Naive thymus-derived CD4-positive, alpha-beta T cell (primary cell): Measurements from ENCODE around the gene DDX49. TPM values are rescaled to one million over a fixed set of nuclear protein-coding genes. Genes with fewer than 3 reads are reported as not detected.

Source experiments
- ATAC-seq: fragments of 150-1000 bp; cut with Tn5 transposase; 2 replicates; pipeline ENCODE4 v1.10.0; 2021; ENCODE audit warnings: mild to moderate bottlenecking, moderate library complexity
- CTCF ChIA-PET: fragments of 350-600 bp; sonication (Branson Sonifier 250); formaldehyde crosslinking; loops from one replicate; lab custom pipeline; 2021; ENCODE audit warnings: antibody characterized with exemption; lab: Charles Lee
- POLR2A ChIA-PET: fragments of 350-600 bp; sonication (Branson Sonifier 250); formaldehyde crosslinking; loops from one replicate; lab custom pipeline; 2021; ENCODE audit warnings: antibody characterized with exemption, inconsistent platforms; lab: Charles Lee
- DNase-seq, 9 donors: peaks; one replicate each; pipeline versions ENCODE4 v3.0.0 to v3.0.0-alpha.2; 2020 to 2022; ENCODE audit warnings: mixed read lengths in 1 of 9
- H3K27ac ChIP-seq: one replicate; pipeline ENCODE4 v1.7.0; 2013; ENCODE audit warnings: mild to moderate bottlenecking, low read depth, low read length, moderate library complexity
- H3K27me3 ChIP-seq, 2 donors: one replicate each; pipeline ENCODE4 v1.7.0; 2013; ENCODE audit warnings: low read length in 2 of 2, mild to moderate bottlenecking in 2 of 2, moderate library complexity in 2 of 2; ENCODE audit not compliant: control insufficient read depth in 2 of 2, insufficient read depth in 2 of 2
- H3K36me3 ChIP-seq, 3 experiments: 1 replicate in 2 of 3; 2 replicates in 1 of 3; pipeline ENCODE4 v1.7.0; 2013; ENCODE audit warnings: low read length in 3 of 3, mild to moderate bottlenecking in 3 of 3, moderate library complexity in 1 of 3; ENCODE audit not compliant: insufficient read depth in 3 of 3, control insufficient read depth in 2 of 3
- H3K4me1 ChIP-seq, 2 donors: one replicate each; pipeline ENCODE4 v1.7.0; 2013; ENCODE audit warnings: low read length in 2 of 2, mild to moderate bottlenecking in 2 of 2, moderate library complexity in 1 of 2; ENCODE audit not compliant: control insufficient read depth in 2 of 2, insufficient read depth in 2 of 2
- H3K4me3 ChIP-seq: 2 replicates; pipeline ENCODE4 v1.7.0; 2013; ENCODE audit warnings: mild to moderate bottlenecking, low read length
- H3K9me3 ChIP-seq, 3 experiments: 1 replicate in 2 of 3; 2 replicates in 1 of 3; pipeline ENCODE4 v1.7.0; 2013; ENCODE audit warnings: low read length in 3 of 3; ENCODE audit not compliant: control insufficient read depth in 2 of 3
- H3K27ac Mint-ChIP-seq, 9 donors: one replicate each; pipeline ENCODE4 v1.8.0; 2020 to 2022; ENCODE audit warnings: mixed read lengths in 9 of 9, mild to moderate bottlenecking in 8 of 9, moderate library complexity in 5 of 9, inconsistent platforms in 2 of 9
- H3K27me3 Mint-ChIP-seq, 5 donors: one replicate each; pipeline ENCODE4 v1.8.0; 2021 to 2022; ENCODE audit warnings: mixed read lengths in 5 of 5, mild to moderate bottlenecking in 1 of 5
- H3K36me3 Mint-ChIP-seq, 5 donors: one replicate each; pipeline ENCODE4 v1.8.0; 2020 to 2022; ENCODE audit warnings: mixed read lengths in 5 of 5, mild to moderate bottlenecking in 3 of 5, inconsistent platforms in 1 of 5
- H3K4me1 Mint-ChIP-seq, 7 donors: one replicate each; pipeline ENCODE4 v1.8.0; 2020 to 2022; ENCODE audit warnings: mixed read lengths in 7 of 7, mild to moderate bottlenecking in 3 of 7, inconsistent platforms in 1 of 7
- H3K4me3 Mint-ChIP-seq, 10 donors: one replicate each; pipeline ENCODE4 v1.8.0; 2020 to 2022; ENCODE audit warnings: mild to moderate bottlenecking in 10 of 10, mixed read lengths in 10 of 10, moderate library complexity in 6 of 10, inconsistent platforms in 2 of 10
- H3K9me3 Mint-ChIP-seq, 11 donors: one replicate each; pipeline ENCODE4 v1.8.0; 2020 to 2022; ENCODE audit warnings: mixed read lengths in 11 of 11, mild to moderate bottlenecking in 4 of 11, inconsistent platforms in 1 of 11, moderate library complexity in 1 of 11
- intact Hi-C, 2 donors: fragments of 100-400 bp; cut with micrococcal nuclease; formaldehyde crosslinking; loops; one replicate each; pipeline ENCODE4 v1.15.1; 2023
- polyA plus RNA-seq, 2 donors: library from polyadenylated mRNA; unstranded; fragments of 300-500 nt; fragmentation: Illumina TruSeq; gene quantifications; one replicate each; pipeline ENCODE4 v1.2.3, GENCODE V29; 2021
- total RNA-seq, 6 experiments: library from RNA in 5 of 6; stranded (reverse) in 5 of 6; gene quantifications; 1 replicate in 5 of 6; 2 replicates in 1 of 6; pipeline ENCODE4 v1.2.3 and lab custom pipeline; 2021 to 2026

DDX49 gene
- total and polyA plus RNA-seq, 7 experiments from 2014 or later: 19.9 to 63.2 (median 50.2) TPM

GRCh38 chr19:18920400-18920799 is 885 bp downstream of the DDX49 start:
- peak overlapping the region in 6 of 9 donors; percentile 76 to 98 (median 96) for H3K27ac Mint-ChIP-seq
- no peaks in the 10 kb centered on the region for H3K9me3 Mint-ChIP-seq
- ATAC-seq (no peak), DNase-seq (no peak)
- H3K4me3 Mint-ChIP-seq: peak overlapping the region; percentile 71 to 100 (median 92)
- intact Hi-C loops: no loop called here
- H3K36me3 Mint-ChIP-seq: peaks cover 0 to 23% (median 9%) of the 10 kb centered on the region in 5 donors
- Histone ChIP-seq H3K9me3 (no peaks in the 10 kb centered on the region), H3K36me3 (peaks cover 7 to 56% (median 8%) of the 10 kb centered on the region in 3 experiments), H3K4me3 (peak overlapping the region; percentile 85), H3K27ac (peak overlapping the region; percentile 81), H3K27me3 (no peaks in the 10 kb centered on the region), H3K4me1 (peaks cover 18 to 21% of the 10 kb centered on the region in 2 donors)
- H3K4me1 Mint-ChIP-seq: peaks cover 20 to 53% (median 33%) of the 10 kb centered on the region in 7 donors
- POLR2A ChIA-PET: interaction anchor here (0.9 to 2.5 kb wide), 3 partner anchors 12 to 378 kb away, joined by 3 to 8 read pairs (median 4); partner anchors contain the start of gene REX1BD
- peaks cover 0 to 2% (median 0%) of the 10 kb centered on the region in 5 donors for H3K27me3 Mint-ChIP-seq
- CTCF ChIA-PET: no interaction called here

- CTCF ChIA-PET: no interaction called here
- H3K4me1 ChIP-seq: peaks cover 17 to 18% of the 10 kb centered on the region in 2 donors
- peaks cover 20 to 46% (median 33%) of the 10 kb centered on the region in 7 donors for H3K4me1 Mint-ChIP-seq
- H3K27ac Mint-ChIP-seq: peak overlapping the region in 1 of 9 donors; percentile 43
- POLR2A ChIA-PET: interaction anchor here (1.2 kb wide), 1 partner anchor 379 kb away, joined by 3 read pairs; no protein-coding TSS in a partner anchor
- H3K4me3 ChIP-seq: no peak overlapping the region
- H3K36me3 Mint-ChIP-seq: peaks cover 0 to 30% (median 13%) of the 10 kb centered on the region in 5 donors
- no peak overlapping the region for H3K27ac ChIP-seq
- no peaks in the 10 kb centered on the region for H3K9me3 ChIP-seq
- no peaks in the 10 kb centered on the region for H3K9me3 Mint-ChIP-seq
- H3K4me3 Mint-ChIP-seq: peak overlapping the region in 5 of 10 donors; percentile 6 to 92 (median 80)
- H3K27me3 Mint-ChIP-seq: peaks cover 0 to 2% (median 0%) of the 10 kb centered on the region in 5 donors
- intact Hi-C loops: no loop called here
- ATAC-seq: no peak
- peaks cover 7 to 64% (median 11%) of the 10 kb centered on the region in 3 experiments for H3K36me3 ChIP-seq
- H3K27me3 ChIP-seq: no peaks in the 10 kb centered on the region
- no peak for DNase-seq
Measured at GRCh38 chr19:18921593-18921992, 2.1 kb downstream of the DDX49 start.

DNA sequence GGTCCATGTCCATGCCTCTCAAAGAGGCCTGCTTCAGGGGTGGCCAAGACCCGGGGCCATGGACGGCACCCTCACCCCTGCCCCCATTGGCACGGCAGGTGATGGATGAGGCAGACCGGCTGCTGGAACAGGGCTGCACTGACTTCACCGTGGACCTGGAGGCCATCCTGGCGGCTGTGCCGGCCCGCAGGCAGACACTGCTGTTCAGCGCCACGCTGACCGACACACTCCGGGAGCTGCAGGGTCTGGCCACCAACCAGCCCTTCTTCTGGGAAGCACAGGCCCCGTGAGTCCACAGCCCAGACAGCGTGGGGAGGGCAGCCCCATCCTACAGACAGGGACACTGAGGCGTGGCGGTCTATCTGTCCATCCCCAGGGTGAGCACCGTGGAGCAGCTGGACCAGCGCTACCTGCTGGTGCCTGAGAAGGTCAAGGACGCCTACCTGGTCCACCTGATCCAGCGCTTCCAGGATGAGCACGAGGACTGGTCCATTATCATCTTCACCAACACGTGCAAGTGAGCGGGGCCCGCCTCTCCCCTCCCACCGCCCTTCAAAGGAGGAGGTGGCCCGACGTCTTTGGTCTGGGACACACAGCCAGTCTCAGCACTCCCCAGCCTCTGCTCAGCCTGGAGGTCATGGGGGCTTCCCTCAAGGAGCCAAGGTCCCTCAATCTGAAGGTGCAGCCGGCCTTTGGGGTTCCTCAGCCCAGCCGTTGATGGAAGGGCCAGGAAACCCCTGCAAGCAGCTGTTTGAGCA is 2.9 kb downstream of the DDX49 start:
- intact Hi-C loops: no loop called here
- ATAC-seq (no peak), DNase-seq (no peak)
- Mint-ChIP-seq H3K4me1 (peaks cover 13 to 38% (median 24%) of the 10 kb centered on the region in 7 donors), H3K36me3 (peaks cover 0 to 29% (median 13%) of the 10 kb centered on the region in 5 donors), H3K9me3 (no peaks in the 10 kb centered on the region), H3K4me3 (no peak overlapping the region), H3K27ac (peak overlapping the region in 1 of 9 donors; percentile 65), H3K27me3 (peaks cover 0 to 2% (median 0%) of the 10 kb centered on the region in 5 donors)
- H3K4me1 ChIP-seq: peaks cover 17 to 18% of the 10 kb centered on the region in 2 donors
- ChIA-PET CTCF (no interaction called here), POLR2A (no interaction called here)
- no peaks in the 10 kb centered on the region for H3K27me3 ChIP-seq
- H3K4me3 ChIP-seq: no peak overlapping the region
- H3K36me3 ChIP-seq: peaks cover 7 to 68% (median 11%) of the 10 kb centered on the region in 3 experiments
- no peak overlapping the region for H3K27ac ChIP-seq
- no peaks in the 10 kb centered on the region for H3K9me3 ChIP-seq

DNA sequence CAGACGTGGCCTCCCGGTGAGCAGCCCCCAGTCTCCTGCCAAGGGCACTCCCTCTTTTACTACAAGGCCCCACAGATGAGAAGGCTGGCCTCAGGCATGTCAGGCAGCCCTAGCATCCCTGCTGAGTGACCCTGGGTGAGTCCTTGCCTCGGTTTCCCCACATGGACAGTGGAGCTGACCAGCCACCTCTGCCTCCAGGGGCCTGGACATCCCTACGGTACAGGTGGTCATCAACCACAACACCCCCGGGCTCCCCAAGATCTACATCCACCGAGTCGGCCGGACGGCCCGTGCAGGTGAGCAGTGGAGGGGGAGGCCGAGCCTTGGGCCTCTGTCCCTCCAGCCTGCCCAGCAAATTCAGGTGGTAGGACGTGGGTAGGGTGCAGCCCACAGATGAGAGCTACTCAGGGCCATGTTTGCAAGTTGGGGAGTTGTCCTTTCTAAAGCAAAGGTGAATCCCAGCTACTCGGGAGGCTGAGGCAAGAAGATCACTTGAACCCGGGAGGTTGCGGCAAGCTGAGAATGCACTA is 5.2 kb downstream of the DDX49 start:
- no peaks in the 10 kb centered on the region for H3K27me3 Mint-ChIP-seq
- Histone ChIP-seq H3K4me3 (no peak overlapping the region), H3K36me3 (peaks cover 7 to 75% (median 11%) of the 10 kb centered on the region in 3 experiments), H3K27ac (no peak overlapping the region), H3K4me1 (peaks cover 8 to 9% of the 10 kb centered on the region in 2 donors), H3K9me3 (no peaks in the 10 kb centered on the region), H3K27me3 (no peaks in the 10 kb centered on the region)
- peaks cover 0 to 27% (median 13%) of the 10 kb centered on the region in 5 donors for H3K36me3 Mint-ChIP-seq
- H3K4me1 Mint-ChIP-seq: peaks cover 5 to 17% (median 10%) of the 10 kb centered on the region in 7 donors
- ATAC-seq: no peak
- POLR2A ChIA-PET: no interaction called here
- intact Hi-C loops: no loop called here
- no peak overlapping the region for H3K4me3 Mint-ChIP-seq
- no peaks in the 10 kb centered on the region for H3K9me3 Mint-ChIP-seq
- no peak overlapping the region for H3K27ac Mint-ChIP-seq
- DNase-seq: no peak
- CTCF ChIA-PET: no interaction called here

- Histone ChIP-seq H3K27ac (no peak overlapping the region), H3K36me3 (peaks cover 7 to 49% (median 11%) of the 10 kb centered on the region in 3 experiments), H3K4me1 (peaks cover 3 to 7% of the 10 kb centered on the region in 2 donors), H3K27me3 (no peaks in the 10 kb centered on the region), H3K9me3 (no peaks in the 10 kb centered on the region), H3K4me3 (no peak overlapping the region)
- no peak for DNase-seq
- Mint-ChIP-seq H3K27ac (no peak overlapping the region), H3K36me3 (peaks cover 0 to 20% (median 9%) of the 10 kb centered on the region in 5 donors), H3K4me1 (peaks cover 0 to 10% (median 4%) of the 10 kb centered on the region in 7 donors), H3K4me3 (no peak overlapping the region), H3K9me3 (peaks cover 0 to 1% (median 0%) of the 10 kb centered on the region in 11 donors), H3K27me3 (peaks cover 0 to 3% (median 0%) of the 10 kb centered on the region in 5 donors)
- ChIA-PET CTCF (no interaction called here), POLR2A (interaction anchor here (1.1 kb wide), 1 partner anchor 9 kb away, joined by 4 read pairs; the partner anchor contains the start of genes COPE and DDX49)
- no peak for ATAC-seq
- intact Hi-C loops: no loop called here
Measured at GRCh38 chr19:18928018-18928805, 8.7 kb downstream of the DDX49 start.

GRCh38 chr19:18929311-18929710 is 9.8 kb downstream of the DDX49 start:
- intact Hi-C loops: no loop called here
- DNase-seq: no peak
- Mint-ChIP-seq H3K4me3 (no peak overlapping the region), H3K27ac (no peak overlapping the region), H3K27me3 (peaks cover 0 to 12% (median 8%) of the 10 kb centered on the region in 5 donors), H3K9me3 (peaks cover 0 to 1% (median 0%) of the 10 kb centered on the region in 11 donors), H3K36me3 (peaks cover 0 to 13% (median 7%) of the 10 kb centered on the region in 5 donors), H3K4me1 (peaks cover 0 to 15% (median 8%) of the 10 kb centered on the region in 7 donors)
- Histone ChIP-seq H3K9me3 (no peaks in the 10 kb centered on the region), H3K4me3 (no peak overlapping the region), H3K27me3 (no peaks in the 10 kb centered on the region), H3K36me3 (peaks cover 6 to 38% (median 10%) of the 10 kb centered on the region in 3 experiments), H3K27ac (no peak overlapping the region), H3K4me1 (peaks cover 3 to 7% of the 10 kb centered on the region in 2 donors)
- CTCF ChIA-PET: no interaction called here
- no peak for ATAC-seq
- POLR2A ChIA-PET: interaction anchor here (1.1 kb wide), 1 partner anchor 10 kb away, joined by 4 read pairs; the partner anchor contains the start of genes COPE and DDX49
